ENCODE measurements around the gene COQ10A. TPM values are rescaled to one million over a fixed set of nuclear protein-coding genes. Genes with fewer than 3 reads are reported as not detected.

COQ10A gene
- total RNA-seq, 1 experiment from 2014 or later, result 26.1 TPM

GRCh38 chr12:56260380-56260779 lies 6.4 kb upstream of the COQ10A start:
- Mint-ChIP-seq H3K4me3 (no peak overlapping the region), H3K9me3 (no peaks in the 10 kb centered on the region; a peak in 1 of 5 replicates), H3K36me3 (ENCODE audit: insufficient read depth in 1 of 3, low read depth in 3 of 3) (peaks cover 6 to 14% (median 13%) of the 10 kb centered on the region in 3 experiments; a peak in 6 of 7 replicates), H3K4me1 (peaks cover 20% of the 10 kb centered on the region in 2 experiments), H3K27me3 (ENCODE audit: low read depth) (peaks cover 2% of the 10 kb centered on the region; the same call in 1 of the 2 replicates), H3K27ac (0 out of 7 replicates have a peak overlapping the region, but pooled peaks of 1 of the 3 experiments have one; percentile 9)
- H3K79me2 ChIP-seq (ENCODE audit: insufficient read depth, low read length), result no peaks in the 10 kb centered on the region
- H3K9me3 ChIP-seq (ENCODE audit: control insufficient read depth, low read depth, low read length), result no peaks in the 10 kb centered on the region
- no peak overlapping the region for H3K56ac ChIP-seq (ENCODE audit: insufficient read length, low read depth, low read length)
- H2AFZ ChIP-seq (ENCODE audit: low read length), result no peak overlapping the region
- H2BK5ac ChIP-seq (ENCODE audit: insufficient read length, low read length), result no peak overlapping the region
- H3K23ac ChIP-seq (ENCODE audit: insufficient read length, low read depth, low read length), result no peak overlapping the region
- H2BK20ac ChIP-seq (ENCODE audit: low read depth, low read length, poor library complexity, severe bottlenecking), result no peak overlapping the region
- H4K20me1 ChIP-seq (ENCODE audit: control insufficient read depth, insufficient read depth, insufficient read length), result no peaks in the 10 kb centered on the region
- H3K27ac ChIP-seq (ENCODE audit: insufficient read length, low read depth, low read length), result no peak overlapping the region
- no peak overlapping the region for H4K5ac ChIP-seq (ENCODE audit: insufficient read length, low read depth, low read length)
- H2BK15ac ChIP-seq (ENCODE audit: low read depth, low read length), result no peak overlapping the region
- no peak overlapping the region for H2AK5ac ChIP-seq (ENCODE audit: insufficient read length, low read length)
- no peak overlapping the region for H3K4ac ChIP-seq (ENCODE audit: low read depth, low read length)
- no peak overlapping the region for H3K18ac ChIP-seq (ENCODE audit: insufficient read length, low read depth, low read length)
- H3K23me2 ChIP-seq (ENCODE audit: insufficient read length, low read depth, low read length, poor library complexity, severe bottlenecking), result no peaks in the 10 kb centered on the region
- DNase-seq, result no peak
- no peak overlapping the region for H3K14ac ChIP-seq (ENCODE audit: insufficient read depth, low read length)
- H3K79me1 ChIP-seq (ENCODE audit: insufficient read depth, low read depth, low read length, poor library complexity, severe bottlenecking), result no peaks in the 10 kb centered on the region
- no peak overlapping the region for H3T11ph ChIP-seq (ENCODE audit: low read length)
- no peak overlapping the region for H2BK12ac ChIP-seq (ENCODE audit: insufficient read length, low read depth, low read length)
- H3K4me2 ChIP-seq (ENCODE audit: insufficient read depth, insufficient read length, low read length), result no peak overlapping the region
- no peak for TF ChIP-seq CTCF (conservative IDR thresholded peaks at IDR 0.05)
- no peak overlapping the region for H2BK120ac ChIP-seq (ENCODE audit: low read depth, low read length, poor library complexity, severe bottlenecking)
- H3K4me1 ChIP-seq (ENCODE audit: insufficient read depth, low read length), result no peaks in the 10 kb centered on the region
- no peak overlapping the region for H4K8ac ChIP-seq (replicated peaks; ENCODE audit: insufficient read length, low read depth, low read length)
- no CpG with 5 or more reads among the region's 8 CpGs for WGBS (ENCODE audit: extremely low coverage, insufficient read length, low lambda C conversion rate)
- H3K27me3 ChIP-seq (ENCODE audit: insufficient read depth, low read length), result no peaks in the 10 kb centered on the region
- no peak overlapping the region for H4K91ac ChIP-seq (ENCODE audit: insufficient read length, low read depth, low read length)
- no peak overlapping the region for H3K9ac ChIP-seq (ENCODE audit: extremely low read depth, insufficient read length, low read length)
